Mammary epithelial cell (primary cell): ENCODE measurements around the gene CCDC190.

Source experiments
- EZH2 ChIP-seq: IDR thresholded peaks from 2 replicates; pipeline ENCODE4 v1.6.1; 2012; ENCODE audit warnings: low read length, inconsistent platforms, borderline replicate concordance
- TF ChIP-seq, protein P1 (sequence below), 2 donors: IDR thresholded peaks in 1 of 2; conservative IDR thresholded peaks in 1 of 2; 2 replicates each; pipeline ENCODE4 v1.5.1; 2011 to 2012; ENCODE audit warnings: inconsistent platforms in 2 of 2, low read length in 2 of 2, mild to moderate bottlenecking in 2 of 2, control low read depth in 1 of 2, low read depth in 1 of 2; ENCODE audit not compliant: insufficient read depth in 1 of 2; ENCODE audit errors: extremely low read depth in 1 of 2

DNA sequence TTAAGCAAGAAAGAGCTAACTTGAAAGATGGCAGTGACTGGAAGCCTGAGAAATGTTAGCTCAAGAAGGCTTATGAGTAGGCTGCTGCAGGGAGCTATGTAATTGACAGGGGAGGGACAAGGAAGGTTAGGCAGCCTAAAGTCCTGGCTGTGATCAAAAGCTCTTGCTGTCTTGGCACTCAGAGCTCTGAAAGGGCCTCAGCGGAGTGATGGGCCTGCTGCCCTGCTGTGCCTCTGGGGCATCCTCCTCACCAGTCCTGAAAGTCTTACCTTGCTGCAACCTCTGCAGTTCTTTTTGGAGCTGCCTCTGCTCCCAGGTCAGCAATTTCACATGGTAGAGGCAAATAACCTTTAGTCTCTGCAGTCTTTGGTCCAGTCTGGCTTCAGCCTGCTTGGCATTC is 1.8 kb downstream of the CCDC190 start:
- TF ChIP-seq EZH2 = no peak
- TF ChIP-seq, protein P1, sequence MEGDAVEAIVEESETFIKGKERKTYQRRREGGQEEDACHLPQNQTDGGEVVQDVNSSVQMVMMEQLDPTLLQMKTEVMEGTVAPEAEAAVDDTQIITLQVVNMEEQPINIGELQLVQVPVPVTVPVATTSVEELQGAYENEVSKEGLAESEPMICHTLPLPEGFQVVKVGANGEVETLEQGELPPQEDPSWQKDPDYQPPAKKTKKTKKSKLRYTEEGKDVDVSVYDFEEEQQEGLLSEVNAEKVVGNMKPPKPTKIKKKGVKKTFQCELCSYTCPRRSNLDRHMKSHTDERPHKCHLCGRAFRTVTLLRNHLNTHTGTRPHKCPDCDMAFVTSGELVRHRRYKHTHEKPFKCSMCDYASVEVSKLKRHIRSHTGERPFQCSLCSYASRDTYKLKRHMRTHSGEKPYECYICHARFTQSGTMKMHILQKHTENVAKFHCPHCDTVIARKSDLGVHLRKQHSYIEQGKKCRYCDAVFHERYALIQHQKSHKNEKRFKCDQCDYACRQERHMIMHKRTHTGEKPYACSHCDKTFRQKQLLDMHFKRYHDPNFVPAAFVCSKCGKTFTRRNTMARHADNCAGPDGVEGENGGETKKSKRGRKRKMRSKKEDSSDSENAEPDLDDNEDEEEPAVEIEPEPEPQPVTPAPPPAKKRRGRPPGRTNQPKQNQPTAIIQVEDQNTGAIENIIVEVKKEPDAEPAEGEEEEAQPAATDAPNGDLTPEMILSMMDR (conservative IDR thresholded peaks at IDR 0.05 in 1 of 2, IDR thresholded peaks at IDR 0.05 in 1 of 2; ENCODE audit: extremely low read depth in 1 of 2, insufficient read depth in 1 of 2, low read depth in 1 of 2, low read length in 2 of 2) = no peak
